Middle frontal gyrus (tissue), 1 donor: Measurements from ENCODE around the gene TFRC.
"Not testable (repeated sequence)": the region's sequence is repeated elsewhere in the genome, so short reads cannot be mapped to it uniquely, and the experiment has no call there.

Experiments
- DNase-seq: peaks from one replicate; pipeline ENCODE4 v3.0.0-alpha.2; 2015; ENCODE audit warnings: low spot score; ENCODE audit errors: extremely low spot score

The TFRC gene

GRCh38 chr3:196049653-196050052 lies 32.2 kb downstream of the TFRC start:
- DNase-seq, result no peak

GRCh38 chr3:196048922-196049598 lies 32.8 kb downstream of the TFRC start:
- no peak for DNase-seq

GRCh38 chr3:196047391-196048030 lies 34.4 kb downstream of the TFRC start:
- no peak for DNase-seq

GRCh38 chr3:196044513-196044912 lies 37.4 kb downstream of the TFRC start:
- no peak for DNase-seq

- DNase-seq, result no peak
Measured at GRCh38 chr3:196042673-196043072, 39.2 kb downstream of the TFRC start.

GRCh38 chr3:196039359-196039758 lies 42.5 kb downstream of the TFRC start:
- no peak for DNase-seq

GRCh38 chr3:196026059-196026458 lies 55.8 kb downstream of the TFRC start:
- not testable (repeated sequence) for DNase-seq

GRCh38 chr3:196024968-196025367 lies 56.9 kb downstream of the TFRC start:
- no peak for DNase-seq

GRCh38 chr3:196023947-196024346 lies 57.9 kb downstream of the TFRC start:
- DNase-seq, result no peak

GRCh38 chr3:196022499-196022878 lies 59.4 kb downstream of the TFRC start:
- not testable (repeated sequence) for DNase-seq

GRCh38 chr3:196020373-196020772 lies 61.5 kb downstream of the TFRC start:
- no peak for DNase-seq

- not testable (repeated sequence) for DNase-seq
Measured at GRCh38 chr3:196019576-196019975, 62.3 kb downstream of the TFRC start.

GRCh38 chr3:196018159-196018558 lies 63.7 kb downstream of the TFRC start:
- not testable (repeated sequence) for DNase-seq

- no peak for DNase-seq
Measured at GRCh38 chr3:196016485-196016884, 65.4 kb downstream of the TFRC start.

- no peak for DNase-seq
Measured at GRCh38 chr3:196016059-196016458, 65.8 kb downstream of the TFRC start.

GRCh38 chr3:196013587-196014487 lies 68.1 kb downstream of the TFRC start:
- no peak for DNase-seq

- DNase-seq, result no peak
Measured at GRCh38 chr3:196012941-196013476, 68.9 kb downstream of the TFRC start.

GRCh38 chr3:196012481-196012880 lies 69.4 kb downstream of the TFRC start:
- no peak for DNase-seq

- DNase-seq, result no peak
Measured at GRCh38 chr3:196009456-196009855, 72.4 kb downstream of the TFRC start.

- DNase-seq, result no peak
Measured at GRCh38 chr3:196008929-196009328, 73.0 kb downstream of the TFRC start.

GRCh38 chr3:196008387-196008786 lies 73.5 kb downstream of the TFRC start:
- no peak for DNase-seq
